PFSK-1 (cell line): ENCODE data around the gene NAB1.

Experiments used
- FOXP2 ChIP-seq: optimal IDR thresholded peaks from 2 replicates; pipeline ENCODE3; 2011; ENCODE audit warnings: borderline replicate concordance, control low read depth, inconsistent platforms; ENCODE audit not compliant: insufficient read depth; ENCODE audit errors: extremely low read length, extremely low read depth
- POLR2AphosphoS5 ChIP-seq: IDR thresholded peaks from 2 replicates; pipeline ENCODE4 v1.6.1; 2012; ENCODE audit warnings: low read depth, mild to moderate bottlenecking, control low read depth, low read length, moderate library complexity
- REST ChIP-seq, 2 experiments: IDR thresholded peaks; 2 replicates each; pipeline versions ENCODE4 v1.6.1 to v1.8.0; 2011 to 2012; ENCODE audit warnings: low read depth in 2 of 2, low read length in 2 of 2, control low read depth in 1 of 2, inconsistent platforms in 1 of 2, mild to moderate bottlenecking in 1 of 2, moderate library complexity in 1 of 2; ENCODE audit not compliant: insufficient read depth in 1 of 2
- SIN3A ChIP-seq: IDR thresholded peaks from 2 replicates; pipeline ENCODE4 v1.6.1; 2012; ENCODE audit warnings: mild to moderate bottlenecking, low read length, moderate library complexity, borderline replicate concordance; ENCODE audit not compliant: insufficient read depth
- TAF1 ChIP-seq: IDR thresholded peaks from 2 replicates; pipeline ENCODE4 v1.6.1; 2012; ENCODE audit warnings: low read length, control low read depth, borderline replicate concordance; ENCODE audit not compliant: insufficient read depth

GRCh38 chr2:190651413-190651812 is 2.5 kb downstream of the NAB1 start:
- no peak for TF ChIP-seq POLR2AphosphoS5
- no peak for TF ChIP-seq TAF1
- TF ChIP-seq SIN3A: no peak
- no peak for TF ChIP-seq REST (IDR thresholded peaks at IDR 0.05; ENCODE audit: insufficient read depth in 1 of 2, low read depth in 2 of 2, low read length in 2 of 2)
- no peak for TF ChIP-seq FOXP2
